Body of pancreas (tissue), 4 donors: ENCODE data around the gene STK39. TPM values are rescaled to one million over a fixed set of nuclear protein-coding genes. Genes with fewer than 3 reads are reported as not detected.

Experiments used
- ATAC-seq: fragments of 150-250 bp; one replicate; pipeline ENCODE4 v1.9.1; 2016
- DNase-seq, 4 donors: peaks; one replicate each; pipeline ENCODE4 v3.0.0-alpha.2; 2019
- H3K27ac ChIP-seq, 4 donors: fragments of 200-600 bp; sonication (generic); 1 replicate in 3 of 4; 2 replicates in 1 of 4; pipeline versions ENCODE4 v1.5.1 to v1.6.1; 2016 to 2019; ENCODE audit warnings: mild to moderate bottlenecking in 1 of 4, mixed read lengths in 1 of 4, moderate library complexity in 1 of 4
- H3K27me3 ChIP-seq, 2 donors: fragments of 200-600 bp; sonication (generic); one replicate each; pipeline ENCODE4 v1.6.0; 2016; ENCODE audit warnings: mild to moderate bottlenecking in 1 of 2
- H3K36me3 ChIP-seq, 2 donors: fragments of 200-600 bp; sonication (generic); replicated peaks in 1 of 2; 2 replicates each; pipeline ENCODE4 v1.5.1; 2016; ENCODE audit warnings: low read depth in 2 of 2; ENCODE audit not compliant: insufficient read depth in 1 of 2
- H3K4me1 ChIP-seq: fragments of 200-600 bp; sonication (generic); one replicate; pipeline ENCODE4 v1.6.0; 2016
- H3K4me3 ChIP-seq, 2 donors: fragments of 200-600 bp; sonication (generic); 1 replicate in 1 of 2; 2 replicates in 1 of 2; pipeline ENCODE4 v1.5.1; 2016 to 2019
- H3K9me3 ChIP-seq, 3 donors: fragments of 200-600 bp; sonication (generic); 1 replicate in 2 of 3; 2 replicates in 1 of 3; pipeline ENCODE4 v1.5.1; 2016
- POLR2A ChIP-seq, 3 donors: fragments of 450-650 bp; IDR thresholded peaks; one replicate each; pipeline ENCODE4 v1.6.1; 2016; ENCODE audit warnings: antibody characterized with exemption in 3 of 3, mild to moderate bottlenecking in 2 of 3
- WGBS, 2 donors: methylation state at CpG; one replicate each; pipeline ENCODE4 v1.1.5; 2017; 5-methylcytosine and 5-hydroxymethylcytosine counted together
- intact Hi-C: fragments of 100-400 bp; cut with DNase I; formaldehyde crosslinking; loops from one replicate; pipeline ENCODE4 v1.15.1; 2023
- total RNA-seq, 2 donors: library from RNA; depleted of rRNA; stranded (reverse); fragments of >200 nt; gene quantifications; one replicate each; pipeline ENCODE4 v1.1.0, GENCODE V29; 2016
- TF ChIP-seq, protein P1 (sequence below), 7 experiments: fragments of 450-650 bp in 4 of 7; fragments of 200-600 bp in 3 of 7; sonication (generic) in 3 of 7; IDR thresholded peaks; one replicate each; pipeline ENCODE4 v1.5.1; 2016 to 2019; ENCODE audit warnings: antibody characterized with exemption in 7 of 7

Gene STK39
- total RNA-seq, 2 donors from 2014 or later = 12.9 to 15.8 TPM

DNA sequence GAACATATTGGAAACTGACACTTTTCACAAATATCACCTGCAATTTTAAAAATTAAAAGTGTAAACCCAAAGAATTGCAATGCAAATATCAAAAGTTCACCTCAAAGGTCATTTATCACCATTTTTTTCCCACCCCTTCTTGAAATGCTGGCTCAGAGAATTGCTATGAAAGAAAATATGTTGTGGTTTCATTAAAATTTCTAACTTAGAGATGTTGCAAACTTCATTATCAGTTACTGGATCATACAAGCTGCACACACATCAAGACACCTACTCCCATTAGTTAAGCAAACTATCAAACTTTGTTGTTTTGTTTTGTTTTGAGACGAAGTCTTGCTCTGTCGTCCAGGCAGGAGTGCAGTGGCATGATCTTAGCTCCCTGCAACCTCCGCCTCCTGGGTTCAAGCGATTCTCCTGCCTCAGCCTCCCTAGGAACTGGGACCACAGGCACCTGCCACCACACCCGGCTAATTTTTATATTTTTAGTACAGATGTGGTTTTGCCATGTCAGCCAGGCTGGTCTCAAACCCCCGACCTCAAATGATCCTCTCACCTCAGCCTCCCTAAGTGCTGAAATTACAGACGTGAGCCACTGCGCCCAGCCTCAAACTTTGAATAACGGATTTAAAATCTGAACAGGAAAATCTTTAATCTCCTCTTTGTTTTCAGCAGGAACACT, 37.0 kb downstream of the STK39 start:
- Histone ChIP-seq H3K4me1 (peaks cover 35% of the 10 kb centered on the region), H3K36me3 (no peaks in the 10 kb centered on the region), H3K27ac (peak overlapping the region in 3 of 4 donors; percentile 0 to 84 (median 9)), H3K27me3 (no peaks in the 10 kb centered on the region), H3K9me3 (no peaks in the 10 kb centered on the region), H3K4me3 (no peak overlapping the region)
- intact Hi-C loops = no loop called here
- 81 to 86% methylated on average over 9 of the region's 9 CpGs for WGBS, 2 donors
- ATAC-seq (no peak), DNase-seq (no peak)
- TF ChIP-seq POLR2A (IDR thresholded peaks at IDR 0.05) = no peak
- TF ChIP-seq, protein P1, sequence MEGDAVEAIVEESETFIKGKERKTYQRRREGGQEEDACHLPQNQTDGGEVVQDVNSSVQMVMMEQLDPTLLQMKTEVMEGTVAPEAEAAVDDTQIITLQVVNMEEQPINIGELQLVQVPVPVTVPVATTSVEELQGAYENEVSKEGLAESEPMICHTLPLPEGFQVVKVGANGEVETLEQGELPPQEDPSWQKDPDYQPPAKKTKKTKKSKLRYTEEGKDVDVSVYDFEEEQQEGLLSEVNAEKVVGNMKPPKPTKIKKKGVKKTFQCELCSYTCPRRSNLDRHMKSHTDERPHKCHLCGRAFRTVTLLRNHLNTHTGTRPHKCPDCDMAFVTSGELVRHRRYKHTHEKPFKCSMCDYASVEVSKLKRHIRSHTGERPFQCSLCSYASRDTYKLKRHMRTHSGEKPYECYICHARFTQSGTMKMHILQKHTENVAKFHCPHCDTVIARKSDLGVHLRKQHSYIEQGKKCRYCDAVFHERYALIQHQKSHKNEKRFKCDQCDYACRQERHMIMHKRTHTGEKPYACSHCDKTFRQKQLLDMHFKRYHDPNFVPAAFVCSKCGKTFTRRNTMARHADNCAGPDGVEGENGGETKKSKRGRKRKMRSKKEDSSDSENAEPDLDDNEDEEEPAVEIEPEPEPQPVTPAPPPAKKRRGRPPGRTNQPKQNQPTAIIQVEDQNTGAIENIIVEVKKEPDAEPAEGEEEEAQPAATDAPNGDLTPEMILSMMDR (IDR thresholded peaks at IDR 0.05) = no peak

DNA sequence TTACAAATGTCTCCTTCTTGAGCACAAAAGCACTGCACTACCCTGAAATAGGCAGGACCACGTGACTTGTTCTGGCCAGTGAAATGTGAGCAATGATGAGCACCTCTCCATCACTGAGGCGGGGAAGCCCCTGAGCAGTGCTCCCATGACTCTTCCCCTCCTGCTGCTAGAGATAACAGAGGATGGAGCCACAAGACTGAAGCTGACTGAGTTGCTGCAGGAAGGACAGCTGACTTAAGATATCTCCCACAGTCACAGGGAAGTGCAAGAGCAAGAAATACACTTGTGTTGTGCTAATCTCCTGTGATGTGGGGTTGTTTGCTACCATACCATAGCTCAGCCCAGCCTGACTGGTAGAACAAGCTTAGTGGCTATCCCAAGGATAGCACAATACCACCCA, 38.7 kb downstream of the STK39 start:
- Histone ChIP-seq H3K27ac (no peak overlapping the region), H3K9me3 (no peaks in the 10 kb centered on the region), H3K4me3 (no peak overlapping the region), H3K4me1 (peaks cover 45% of the 10 kb centered on the region), H3K36me3 (no peaks in the 10 kb centered on the region), H3K27me3 (no peaks in the 10 kb centered on the region)
- DNase-seq = no peak
- no peak for ATAC-seq
- intact Hi-C loops = no loop called here
- 86 to 90% methylated on average over 2 of the region's 2 CpGs for WGBS, 2 donors
- TF ChIP-seq, protein P1 (IDR thresholded peaks at IDR 0.05) = no peak
- no peak for TF ChIP-seq POLR2A (IDR thresholded peaks at IDR 0.05)

DNA sequence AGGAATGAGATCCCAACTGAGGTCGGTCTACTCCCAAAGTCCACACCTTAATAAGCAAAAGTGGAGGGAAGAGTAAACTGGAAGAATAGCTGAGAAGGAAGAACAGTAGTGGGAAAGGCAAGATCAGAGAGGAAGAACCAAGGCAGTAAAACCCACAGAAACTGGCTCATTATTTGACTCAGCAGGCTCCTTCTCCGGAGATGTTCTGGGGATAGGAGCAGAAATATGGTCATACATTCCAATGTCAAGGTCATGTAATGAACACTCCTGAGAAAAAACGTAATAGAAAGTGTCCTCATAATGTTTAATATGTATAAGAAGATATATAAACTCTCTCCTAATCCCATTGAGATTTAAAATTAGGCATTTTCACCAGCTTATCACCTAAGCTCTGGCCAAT, 39.5 kb downstream of the STK39 start:
- DNase-seq (no peak), ATAC-seq (no peak)
- Histone ChIP-seq H3K4me3 (no peak overlapping the region), H3K9me3 (no peaks in the 10 kb centered on the region), H3K36me3 (no peaks in the 10 kb centered on the region), H3K27me3 (no peaks in the 10 kb centered on the region), H3K4me1 (peaks cover 52% of the 10 kb centered on the region), H3K27ac (no peak overlapping the region)
- intact Hi-C loops = no loop called here
- 75 to 76% methylated on average over 3 of the region's 3 CpGs for WGBS, 2 donors
- no peak for TF ChIP-seq POLR2A (IDR thresholded peaks at IDR 0.05)
- TF ChIP-seq, protein P1 (IDR thresholded peaks at IDR 0.05) = no peak

DNA sequence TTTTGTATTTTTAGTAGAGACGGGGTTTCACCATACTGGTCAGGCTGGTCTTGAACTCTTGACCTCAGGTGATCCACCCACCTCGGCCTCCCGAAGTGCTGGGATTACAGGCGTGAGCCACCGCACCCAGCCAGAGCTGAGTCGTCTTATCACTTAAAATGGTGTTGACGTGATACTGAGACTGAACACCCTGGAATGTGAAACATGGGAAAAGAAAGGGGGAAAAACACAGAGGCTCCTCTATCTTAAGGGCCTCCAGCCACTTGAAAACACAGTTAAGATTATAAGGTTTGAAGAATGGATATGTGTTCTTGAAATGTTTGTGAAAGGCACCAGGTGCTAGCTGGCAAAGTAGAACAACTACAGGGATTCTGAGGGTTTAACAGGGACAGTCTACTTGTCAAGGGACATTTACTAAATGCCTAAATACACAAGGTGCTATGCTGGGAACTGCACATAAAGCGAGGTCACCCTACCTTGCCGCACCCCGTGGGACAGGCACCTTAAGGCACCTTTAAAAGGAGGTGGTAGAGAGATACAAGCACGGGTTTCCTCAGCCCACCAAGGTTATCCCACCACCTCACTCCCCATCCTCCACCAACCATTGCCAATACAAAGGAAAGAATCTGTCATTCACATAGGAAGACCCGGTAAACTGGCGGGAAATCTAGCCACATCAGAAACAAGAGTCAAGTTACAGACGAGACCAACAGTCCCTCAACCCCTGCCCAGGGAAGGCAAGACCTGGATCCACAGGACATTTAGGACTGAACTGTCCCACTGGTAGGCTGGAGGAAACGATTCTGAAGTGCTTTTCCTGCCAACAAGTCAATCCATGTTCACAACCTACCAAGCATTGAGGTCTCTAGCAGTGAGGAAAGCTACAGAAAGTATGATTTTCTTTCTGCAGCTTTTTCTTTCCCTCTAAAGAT, 43.4 kb downstream of the STK39 start:
- ATAC-seq = peak; percentile 93
- Histone ChIP-seq H3K9me3 (no peaks in the 10 kb centered on the region), H3K4me1 (peaks cover 40% of the 10 kb centered on the region), H3K4me3 (no peak overlapping the region), H3K27me3 (no peaks in the 10 kb centered on the region), H3K27ac (peak overlapping the region; percentile 51 to 84 (median 76)), H3K36me3 (no peaks in the 10 kb centered on the region)
- intact Hi-C loops = no loop called here
- peak in 1 of 3 donors; percentile 22 for TF ChIP-seq POLR2A (IDR thresholded peaks at IDR 0.05)
- TF ChIP-seq, protein P1 (IDR thresholded peaks at IDR 0.05) = no peak
- 25 to 33% methylated on average over 15 of the region's 15 CpGs for WGBS, 2 donors
- peak; percentile 73 to 90 (median 82) for DNase-seq
